ENCODE measurements around the gene MSI2.

Gene MSI2

GRCh38 chr17:57720386-57721035 lies 464.2 kb downstream of the MSI2 start:
- DNase-seq (ENCODE audit: low spot score), result no peak

- no peak for DNase-seq (ENCODE audit: low spot score)
Observed at GRCh38 chr17:57721967-57722703, 465.8 kb downstream of the MSI2 start.

GRCh38 chr17:57722704-57723043 lies 466.4 kb downstream of the MSI2 start:
- DNase-seq (ENCODE audit: low spot score), result no peak

GRCh38 chr17:57723427-57724025 lies 467.2 kb downstream of the MSI2 start:
- DNase-seq (ENCODE audit: low spot score), result no peak

- no peak for DNase-seq (ENCODE audit: low spot score)
Observed at GRCh38 chr17:57724026-57724728, 467.9 kb downstream of the MSI2 start.

- no peak for DNase-seq (ENCODE audit: low spot score)
Observed at GRCh38 chr17:57724729-57725125, 468.4 kb downstream of the MSI2 start.

- DNase-seq (ENCODE audit: low spot score), result no peak
Observed at GRCh38 chr17:57726213-57726790, 470.0 kb downstream of the MSI2 start.

- DNase-seq (ENCODE audit: low spot score), result no peak
Observed at GRCh38 chr17:57726838-57727237, 470.5 kb downstream of the MSI2 start.

GRCh38 chr17:57727630-57728175 lies 471.4 kb downstream of the MSI2 start:
- DNase-seq (ENCODE audit: low spot score), result no peak

GRCh38 chr17:57730026-57730701 lies 473.8 kb downstream of the MSI2 start:
- DNase-seq (ENCODE audit: low spot score), result no peak

- DNase-seq (ENCODE audit: low spot score), result no peak
Observed at GRCh38 chr17:57732062-57732461, 475.7 kb downstream of the MSI2 start.

- no peak for DNase-seq (ENCODE audit: low spot score)
Observed at GRCh38 chr17:57733085-57733484, 476.8 kb downstream of the MSI2 start.

Data from ecto neural progenitor cell (in vitro differentiated cells).